GM23338 (cell line): ENCODE measurements around the gene COBL. TPM values are rescaled to one million over a fixed set of nuclear protein-coding genes. Genes with fewer than 3 reads are reported as not detected.

Experiments
- ATAC-seq: fragments of 200-7000 bp; cut with Tn5 transposase; 3 replicates; pipeline ENCODE4 v1.9.1; 2020
- DNase-seq: peaks from one replicate; pipeline ENCODE4 v3.0.0-alpha.2; 2015; ENCODE audit warnings: low spot score
- H2AFZ ChIP-seq: fragments of 200-600 bp; sonication (generic); 2 replicates; pipeline ENCODE4 v1.8.0; 2016; ENCODE audit warnings: antibody characterized with exemption, mild to moderate bottlenecking, moderate library complexity
- H3F3A ChIP-seq: fragments of 200-600 bp; sonication (generic); replicated peaks from 2 replicates; pipeline ENCODE4 v1.8.0; 2017; ENCODE audit warnings: antibody characterized with exemption, mixed run types, low read depth
- H3K27ac ChIP-seq: fragments of 200-600 bp; sonication (generic); 2 replicates; pipeline ENCODE4 v1.6.1; 2016; ENCODE audit warnings: low read depth
- H3K27me3 ChIP-seq: fragments of 200-600 bp; sonication (generic); 2 replicates; pipeline ENCODE4 v1.8.0; 2016; ENCODE audit warnings: mild to moderate bottlenecking, mixed run types, moderate library complexity; ENCODE audit not compliant: insufficient read depth
- H3K36me3 ChIP-seq: fragments of 200-600 bp; sonication (generic); 2 replicates; pipeline ENCODE4 v1.8.0; 2016; ENCODE audit warnings: mild to moderate bottlenecking; ENCODE audit not compliant: insufficient read depth
- H3K4me1 ChIP-seq: fragments of 200-600 bp; sonication (generic); 2 replicates; pipeline ENCODE4 v1.8.0; 2016; ENCODE audit warnings: mild to moderate bottlenecking, moderate library complexity; ENCODE audit not compliant: insufficient read depth
- H3K4me2 ChIP-seq: fragments of 200-600 bp; sonication (generic); 2 replicates; pipeline ENCODE4 v1.7.1; 2017; ENCODE audit warnings: mixed run types
- H3K4me3 ChIP-seq: fragments of 200-600 bp; sonication (generic); 2 replicates; pipeline ENCODE4 v1.6.1; 2016; ENCODE audit warnings: mixed run types
- H3K79me2 ChIP-seq: fragments of 200-600 bp; sonication (generic); replicated peaks from 2 replicates; pipeline ENCODE4 v1.8.0; 2017; ENCODE audit warnings: mild to moderate bottlenecking; ENCODE audit not compliant: insufficient read depth
- H3K9me2 ChIP-seq: fragments of 200-600 bp; sonication (generic); 2 replicates; pipeline ENCODE4 v1.8.0; 2017; ENCODE audit not compliant: insufficient read depth
- H4K20me1 ChIP-seq: fragments of 200-600 bp; sonication (generic); replicated peaks from 2 replicates; pipeline ENCODE4 v1.8.0; 2017; ENCODE audit warnings: mild to moderate bottlenecking; ENCODE audit not compliant: insufficient read depth
- H3K27ac Mint-ChIP-seq: 2 replicates; pipeline ENCODE4 v1.8.0; 2020; ENCODE audit warnings: inconsistent platforms, mild to moderate bottlenecking, moderate library complexity, mixed read lengths
- H3K27me3 Mint-ChIP-seq: 3 replicates; pipeline ENCODE4 v1.8.0; 2022; ENCODE audit warnings: low read depth, mild to moderate bottlenecking, moderate library complexity, mixed read lengths, inconsistent platforms; ENCODE audit not compliant: insufficient read depth, poor library complexity
- H3K36me3 Mint-ChIP-seq: 3 replicates; pipeline ENCODE4 v1.8.0; 2021; ENCODE audit warnings: low read depth, mild to moderate bottlenecking, inconsistent platforms, moderate library complexity, mixed read lengths
- H3K4me1 Mint-ChIP-seq: 3 replicates; pipeline ENCODE4 v1.8.0; 2020; ENCODE audit warnings: mild to moderate bottlenecking, inconsistent platforms, mixed read lengths
- H3K4me3 Mint-ChIP-seq: 3 replicates; pipeline ENCODE4 v1.8.0; 2021; ENCODE audit warnings: moderate library complexity, mild to moderate bottlenecking, inconsistent platforms, mixed read lengths
- H3K9me3 Mint-ChIP-seq: 3 replicates; pipeline ENCODE4 v1.8.0; 2020; ENCODE audit warnings: moderate library complexity, mild to moderate bottlenecking, inconsistent platforms, mixed read lengths
- POLR2AphosphoS5 ChIP-seq: IDR thresholded peaks from 2 replicates; pipeline ENCODE4 v1.6.1; 2016; ENCODE audit warnings: antibody characterized with exemption, low read depth
- ZNF331 ChIP-seq: fragments of 250-450 bp; sonication (Bioruptor Pico); IDR thresholded peaks from 2 replicates; pipeline ENCODE4 v1.5.0; 2020; ENCODE audit warnings: low read depth, mild to moderate bottlenecking, moderate library complexity
- polyA plus RNA-seq: library from polyadenylated mRNA; unstranded; fragments of >200 nt; fragmentation: Nextera tagmentation; extraction: Ambion mirVana; gene quantifications from 2 replicates; pipeline ENCODE4 v1.2.1, GENCODE V29; 2016
- total RNA-seq: library from RNA; depleted of rRNA; stranded (reverse); fragments of >200 nt; shearing (Covaris generic); gene quantifications from 2 replicates; pipeline ENCODE4 v1.2.3, GENCODE V29; 2014
- TF ChIP-seq, protein P1 (sequence below): fragments of 250-450 bp; sonication (Bioruptor Pico); IDR thresholded peaks from 2 replicates; pipeline ENCODE4 v1.5.0; 2020; ENCODE audit warnings: mild to moderate bottlenecking, moderate library complexity
- TF ChIP-seq, protein P2 (sequence below): IDR thresholded peaks from 2 replicates; pipeline ENCODE4 v1.6.1; 2016; ENCODE audit warnings: antibody characterized with exemption

COBL gene
- total and polyA plus RNA-seq, 2 experiments from 2014 or later: 18.3 to 51.9 TPM

DNA sequence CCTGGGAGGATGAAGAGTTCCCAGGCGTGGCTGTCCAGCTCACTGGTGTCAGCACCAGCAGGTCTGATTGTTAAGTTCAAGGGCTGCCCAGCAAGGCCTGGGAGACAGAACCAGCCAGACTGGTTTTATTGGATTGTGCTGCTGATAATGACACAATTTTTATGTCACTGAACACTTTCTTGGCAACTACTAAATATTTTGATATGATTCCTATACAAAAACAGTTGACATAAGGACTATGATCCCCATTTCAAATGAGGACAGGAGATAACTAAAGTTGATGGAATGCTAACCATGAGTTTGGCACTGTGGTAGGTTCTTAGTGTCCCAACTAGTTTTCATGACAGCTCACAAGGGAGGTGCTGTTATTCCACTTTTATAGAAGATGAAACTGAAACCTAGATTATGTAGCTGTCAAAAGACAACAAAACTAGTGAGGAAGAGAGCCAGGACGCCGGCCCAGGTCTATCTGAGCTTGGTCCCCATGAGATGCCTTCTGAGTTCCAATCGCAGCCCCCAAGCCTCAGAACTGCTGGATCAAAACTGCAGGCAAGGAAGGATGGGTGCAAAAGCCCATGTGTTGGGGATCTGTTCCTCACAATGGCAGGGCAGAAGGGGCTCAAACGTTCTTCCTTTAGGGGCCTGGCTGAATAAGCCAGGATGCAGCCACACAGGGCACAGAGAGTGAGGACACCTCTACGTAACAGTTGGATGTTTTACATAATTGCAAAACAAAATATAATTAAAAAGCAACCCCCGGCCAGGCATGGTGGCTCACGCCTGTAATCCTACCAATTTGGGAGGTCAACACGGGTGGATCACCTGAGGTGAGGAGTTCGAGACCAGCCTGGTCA is 52.8 kb downstream of the COBL start:
- no peak for ATAC-seq
- no peaks in the 10 kb centered on the region; the same call in 1 of the 2 replicates for H3F3A ChIP-seq

More for the DNA sequence above, 52.8 kb downstream of the COBL start:
- Mint-ChIP-seq H3K4me1 (peaks cover 30% of the 10 kb centered on the region), H3K9me3 (no peaks in the 10 kb centered on the region), H3K4me3 (no peak overlapping the region), H3K27me3 (peaks cover 2% of the 10 kb centered on the region), H3K36me3 (no peaks in the 10 kb centered on the region), H3K27ac (no peak overlapping the region)
- no peak overlapping the region for H2AFZ ChIP-seq
- peaks cover 85% of the 10 kb centered on the region for H3K79me2 ChIP-seq
- TF ChIP-seq ZNF331 (CRISPR knock-in tag): no peak
- TF ChIP-seq, protein P1, sequence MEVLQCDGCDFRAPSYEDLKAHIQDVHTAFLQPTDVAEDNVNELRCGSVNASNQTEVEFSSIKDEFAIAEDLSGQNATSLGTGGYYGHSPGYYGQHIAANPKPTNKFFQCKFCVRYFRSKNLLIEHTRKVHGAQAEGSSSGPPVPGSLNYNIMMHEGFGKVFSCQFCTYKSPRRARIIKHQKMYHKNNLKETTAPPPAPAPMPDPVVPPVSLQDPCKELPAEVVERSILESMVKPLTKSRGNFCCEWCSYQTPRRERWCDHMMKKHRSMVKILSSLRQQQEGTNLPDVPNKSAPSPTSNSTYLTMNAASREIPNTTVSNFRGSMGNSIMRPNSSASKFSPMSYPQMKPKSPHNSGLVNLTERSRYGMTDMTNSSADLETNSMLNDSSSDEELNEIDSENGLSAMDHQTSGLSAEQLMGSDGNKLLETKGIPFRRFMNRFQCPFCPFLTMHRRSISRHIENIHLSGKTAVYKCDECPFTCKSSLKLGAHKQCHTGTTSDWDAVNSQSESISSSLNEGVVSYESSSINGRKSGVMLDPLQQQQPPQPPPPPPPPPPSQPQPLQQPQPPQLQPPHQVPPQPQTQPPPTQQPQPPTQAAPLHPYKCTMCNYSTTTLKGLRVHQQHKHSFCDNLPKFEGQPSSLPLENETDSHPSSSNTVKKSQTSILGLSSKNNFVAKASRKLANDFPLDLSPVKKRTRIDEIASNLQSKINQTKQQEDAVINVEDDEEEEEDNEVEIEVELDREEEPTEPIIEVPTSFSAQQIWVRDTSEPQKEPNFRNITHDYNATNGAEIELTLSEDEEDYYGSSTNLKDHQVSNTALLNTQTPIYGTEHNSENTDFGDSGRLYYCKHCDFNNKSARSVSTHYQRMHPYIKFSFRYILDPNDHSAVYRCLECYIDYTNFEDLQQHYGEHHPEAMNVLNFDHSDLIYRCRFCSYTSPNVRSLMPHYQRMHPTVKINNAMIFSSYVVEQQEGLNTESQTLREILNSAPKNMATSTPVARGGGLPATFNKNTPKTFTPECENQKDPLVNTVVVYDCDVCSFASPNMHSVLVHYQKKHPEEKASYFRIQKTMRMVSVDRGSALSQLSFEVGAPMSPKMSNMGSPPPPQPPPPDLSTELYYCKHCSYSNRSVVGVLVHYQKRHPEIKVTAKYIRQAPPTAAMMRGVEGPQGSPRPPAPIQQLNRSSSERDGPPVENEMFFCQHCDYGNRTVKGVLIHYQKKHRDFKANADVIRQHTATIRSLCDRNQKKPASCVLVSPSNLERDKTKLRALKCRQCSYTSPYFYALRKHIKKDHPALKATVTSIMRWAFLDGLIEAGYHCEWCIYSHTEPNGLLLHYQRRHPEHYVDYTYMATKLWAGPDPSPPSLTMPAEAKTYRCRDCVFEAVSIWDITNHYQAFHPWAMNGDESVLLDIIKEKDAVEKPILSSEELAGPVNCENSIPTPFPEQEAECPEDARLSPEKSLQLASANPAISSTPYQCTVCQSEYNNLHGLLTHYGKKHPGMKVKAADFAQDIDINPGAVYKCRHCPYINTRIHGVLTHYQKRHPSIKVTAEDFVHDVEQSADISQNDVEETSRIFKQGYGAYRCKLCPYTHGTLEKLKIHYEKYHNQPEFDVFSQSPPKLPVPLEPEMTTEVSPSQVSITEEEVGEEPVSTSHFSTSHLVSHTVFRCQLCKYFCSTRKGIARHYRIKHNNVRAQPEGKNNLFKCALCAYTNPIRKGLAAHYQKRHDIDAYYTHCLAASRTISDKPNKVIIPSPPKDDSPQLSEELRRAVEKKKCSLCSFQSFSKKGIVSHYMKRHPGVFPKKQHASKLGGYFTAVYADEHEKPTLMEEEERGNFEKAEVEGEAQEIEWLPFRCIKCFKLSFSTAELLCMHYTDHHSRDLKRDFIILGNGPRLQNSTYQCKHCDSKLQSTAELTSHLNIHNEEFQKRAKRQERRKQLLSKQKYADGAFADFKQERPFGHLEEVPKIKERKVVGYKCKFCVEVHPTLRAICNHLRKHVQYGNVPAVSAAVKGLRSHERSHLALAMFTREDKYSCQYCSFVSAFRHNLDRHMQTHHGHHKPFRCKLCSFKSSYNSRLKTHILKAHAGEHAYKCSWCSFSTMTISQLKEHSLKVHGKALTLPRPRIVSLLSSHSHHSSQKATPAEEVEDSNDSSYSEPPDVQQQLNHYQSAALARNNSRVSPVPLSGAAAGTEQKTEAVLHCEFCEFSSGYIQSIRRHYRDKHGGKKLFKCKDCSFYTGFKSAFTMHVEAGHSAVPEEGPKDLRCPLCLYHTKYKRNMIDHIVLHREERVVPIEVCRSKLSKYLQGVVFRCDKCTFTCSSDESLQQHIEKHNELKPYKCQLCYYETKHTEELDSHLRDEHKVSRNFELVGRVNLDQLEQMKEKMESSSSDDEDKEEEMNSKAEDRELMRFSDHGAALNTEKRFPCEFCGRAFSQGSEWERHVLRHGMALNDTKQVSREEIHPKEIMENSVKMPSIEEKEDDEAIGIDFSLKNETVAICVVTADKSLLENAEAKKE (CRISPR knock-in tag): no peak
- no peak for TF ChIP-seq POLR2AphosphoS5
- TF ChIP-seq, protein P2, sequence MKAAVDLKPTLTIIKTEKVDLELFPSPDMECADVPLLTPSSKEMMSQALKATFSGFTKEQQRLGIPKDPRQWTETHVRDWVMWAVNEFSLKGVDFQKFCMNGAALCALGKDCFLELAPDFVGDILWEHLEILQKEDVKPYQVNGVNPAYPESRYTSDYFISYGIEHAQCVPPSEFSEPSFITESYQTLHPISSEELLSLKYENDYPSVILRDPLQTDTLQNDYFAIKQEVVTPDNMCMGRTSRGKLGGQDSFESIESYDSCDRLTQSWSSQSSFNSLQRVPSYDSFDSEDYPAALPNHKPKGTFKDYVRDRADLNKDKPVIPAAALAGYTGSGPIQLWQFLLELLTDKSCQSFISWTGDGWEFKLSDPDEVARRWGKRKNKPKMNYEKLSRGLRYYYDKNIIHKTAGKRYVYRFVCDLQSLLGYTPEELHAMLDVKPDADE: no peak
- H3K36me3 ChIP-seq: no peaks in the 10 kb centered on the region
- H3K4me3 ChIP-seq: no peak overlapping the region
- H3K27ac ChIP-seq: no peak overlapping the region
- peaks cover 17% of the 10 kb centered on the region for H4K20me1 ChIP-seq
- H3K9me2 ChIP-seq: no peaks in the 10 kb centered on the region
- H3K4me1 ChIP-seq: peaks cover 29% of the 10 kb centered on the region
- DNase-seq: no peak
- no peak overlapping the region for H3K4me2 ChIP-seq
- no peaks in the 10 kb centered on the region for H3K27me3 ChIP-seq
